Tracheal epithelial cell (primary cell): ENCODE data around the gene GPC1. TPM values are rescaled to one million over a fixed set of nuclear protein-coding genes. Genes with fewer than 3 reads are reported as not detected.

Experiments used
- total RNA-seq: library from RNA; depleted of rRNA; stranded (reverse); fragments of >200 nt; gene quantifications from 2 replicates; pipeline ENCODE4 v1.2.1, GENCODE V29; 2014

The GPC1 gene, protein sequence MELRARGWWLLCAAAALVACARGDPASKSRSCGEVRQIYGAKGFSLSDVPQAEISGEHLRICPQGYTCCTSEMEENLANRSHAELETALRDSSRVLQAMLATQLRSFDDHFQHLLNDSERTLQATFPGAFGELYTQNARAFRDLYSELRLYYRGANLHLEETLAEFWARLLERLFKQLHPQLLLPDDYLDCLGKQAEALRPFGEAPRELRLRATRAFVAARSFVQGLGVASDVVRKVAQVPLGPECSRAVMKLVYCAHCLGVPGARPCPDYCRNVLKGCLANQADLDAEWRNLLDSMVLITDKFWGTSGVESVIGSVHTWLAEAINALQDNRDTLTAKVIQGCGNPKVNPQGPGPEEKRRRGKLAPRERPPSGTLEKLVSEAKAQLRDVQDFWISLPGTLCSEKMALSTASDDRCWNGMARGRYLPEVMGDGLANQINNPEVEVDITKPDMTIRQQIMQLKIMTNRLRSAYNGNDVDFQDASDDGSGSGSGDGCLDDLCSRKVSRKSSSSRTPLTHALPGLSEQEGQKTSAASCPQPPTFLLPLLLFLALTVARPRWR
- 130 and 172 TPM in 2 replicates for total RNA-seq

DNA sequence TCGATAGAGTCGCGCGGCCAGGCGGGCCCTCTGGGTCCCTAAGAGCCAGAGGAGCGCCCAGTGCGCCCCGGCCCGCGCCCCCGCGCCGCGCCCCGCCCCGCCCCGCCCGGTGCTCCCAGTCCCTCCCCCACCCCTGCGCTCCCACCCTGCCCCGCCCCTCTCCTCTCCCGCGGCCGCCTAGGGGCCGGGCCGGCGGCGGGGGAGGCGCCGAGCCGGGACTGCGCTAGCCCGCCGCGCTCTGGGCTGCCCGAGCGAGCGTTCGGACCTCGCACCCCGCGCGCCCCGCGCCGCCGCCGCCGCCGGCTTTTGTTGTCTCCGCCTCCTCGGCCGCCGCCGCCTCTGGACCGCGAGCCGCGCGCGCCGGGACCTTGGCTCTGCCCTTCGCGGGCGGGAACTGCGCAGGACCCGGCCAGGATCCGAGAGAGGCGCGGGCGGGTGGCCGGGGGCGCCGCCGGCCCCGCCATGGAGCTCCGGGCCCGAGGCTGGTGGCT, at the start of gene GPC1:
Gene GPC1 (plus strand): TSS at position 207 of the 491 bp plus-strand sequence. CDS start 256 bp downstream, at position 463.

Other genes starting within 250 kb of the GPC1 start
- 3.6 and 12.8 TPM in 2 replicates for gene ANKMY1, start 122.3 kb downstream of the GPC1 start, total RNA-seq
- 3.1 and 4.5 TPM in 2 replicates for gene DUSP28, start 124.7 kb downstream of the GPC1 start, total RNA-seq
- gene RNPEPL1, start 132.8 kb downstream of the GPC1 start, total RNA-seq, result 27.0 and 28.1 TPM in 2 replicates
- gene CAPN10, start 151.1 kb downstream of the GPC1 start, total RNA-seq, result 19.4 and 21.9 TPM in 2 replicates
- 0.24 and 0.85 TPM in 2 replicates for gene GPR35, start 189.8 kb downstream of the GPC1 start, total RNA-seq
- gene AQP12B, start 247.2 kb downstream of the GPC1 start, total RNA-seq, result not detected in 2 replicates